ENCODE measurements around the gene STAB2.

DNA sequence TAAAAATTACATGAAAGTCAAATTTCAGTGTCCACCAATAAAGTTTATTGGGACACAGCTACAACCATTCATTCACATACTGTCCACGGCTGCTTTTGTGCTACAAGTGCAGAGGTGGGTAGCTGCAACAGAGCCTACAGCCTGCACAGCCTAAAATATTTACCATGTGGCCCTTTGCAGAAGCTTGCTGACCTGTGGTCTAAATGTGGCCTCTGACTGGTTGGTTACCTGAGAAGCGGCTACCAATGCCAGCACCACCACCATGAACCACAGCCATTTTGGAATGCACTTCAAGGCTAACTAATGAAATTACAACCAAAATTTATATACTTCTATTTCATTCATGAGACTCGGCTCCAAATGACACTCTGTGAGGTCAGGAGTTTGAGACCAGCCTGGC, 195.3 kb downstream of the STAB2 start:
- TF ChIP-seq, protein P1, sequence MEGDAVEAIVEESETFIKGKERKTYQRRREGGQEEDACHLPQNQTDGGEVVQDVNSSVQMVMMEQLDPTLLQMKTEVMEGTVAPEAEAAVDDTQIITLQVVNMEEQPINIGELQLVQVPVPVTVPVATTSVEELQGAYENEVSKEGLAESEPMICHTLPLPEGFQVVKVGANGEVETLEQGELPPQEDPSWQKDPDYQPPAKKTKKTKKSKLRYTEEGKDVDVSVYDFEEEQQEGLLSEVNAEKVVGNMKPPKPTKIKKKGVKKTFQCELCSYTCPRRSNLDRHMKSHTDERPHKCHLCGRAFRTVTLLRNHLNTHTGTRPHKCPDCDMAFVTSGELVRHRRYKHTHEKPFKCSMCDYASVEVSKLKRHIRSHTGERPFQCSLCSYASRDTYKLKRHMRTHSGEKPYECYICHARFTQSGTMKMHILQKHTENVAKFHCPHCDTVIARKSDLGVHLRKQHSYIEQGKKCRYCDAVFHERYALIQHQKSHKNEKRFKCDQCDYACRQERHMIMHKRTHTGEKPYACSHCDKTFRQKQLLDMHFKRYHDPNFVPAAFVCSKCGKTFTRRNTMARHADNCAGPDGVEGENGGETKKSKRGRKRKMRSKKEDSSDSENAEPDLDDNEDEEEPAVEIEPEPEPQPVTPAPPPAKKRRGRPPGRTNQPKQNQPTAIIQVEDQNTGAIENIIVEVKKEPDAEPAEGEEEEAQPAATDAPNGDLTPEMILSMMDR (IDR thresholded peaks at IDR 0.05; ENCODE audit: low read depth, low read length, poor library complexity, severe bottlenecking) = no peak
- no peak for TF ChIP-seq EZH2phosphoT487 (IDR thresholded peaks at IDR 0.05; ENCODE audit: borderline replicate concordance, low read length)

Measured in DOHH2 (cell line).